K562 (cell line): ENCODE results near the gene COL1A1. TPM values are rescaled to one million over a fixed set of nuclear protein-coding genes. Genes with fewer than 3 reads are reported as not detected.

Source experiments
- BMI1 ChIP-seq: fragments of 150-350 bp; IDR thresholded peaks from 2 replicates; pipeline ENCODE4 v1.6.1; 2014; ENCODE audit warnings: low read length
- CHD1 ChIP-seq: fragments of 200-600 bp; sonication (generic); IDR thresholded peaks from one replicate; pipeline ENCODE4 v1.6.1; 2012; ENCODE audit warnings: mild to moderate bottlenecking, moderate library complexity, low read length, inconsistent platforms
- CSDE1 ChIP-seq, 2 experiments: fragments of 450-650 bp; IDR thresholded peaks; 2 replicates each; pipeline ENCODE4 v1.6.1; 2016; ENCODE audit warnings: mild to moderate bottlenecking in 1 of 2
- FOXJ3 ChIP-seq: sonication (generic); formaldehyde crosslinking; IDR thresholded peaks from 2 replicates; pipeline ENCODE4 v1.4.0; 2020; ENCODE audit warnings: mild to moderate bottlenecking, missing genetic modification reagents
- KDM5B ChIP-seq: fragments of 200-600 bp; sonication (generic); IDR thresholded peaks from 2 replicates; pipeline ENCODE4 v1.6.1; 2012; ENCODE audit warnings: low read depth, mild to moderate bottlenecking, moderate library complexity, low read length, control low read depth, inconsistent platforms; ENCODE audit not compliant: insufficient replicate concordance
- PRMT5 ChIP-seq: sonication (generic); formaldehyde crosslinking; IDR thresholded peaks from 2 replicates; pipeline ENCODE4 v1.5.0; 2020; ENCODE audit warnings: missing genetic modification reagents
- SNRNP70 ChIP-seq: fragments of 200-400 bp; formaldehyde crosslinking; optimal IDR thresholded peaks from 2 replicates; pipeline ENCODE3; 2017; ENCODE audit warnings: low read depth, low read length
- SRF ChIP-seq, 2 experiments: fragments of 250-450, 450-650 bp in 1 of 2; sonication (Bioruptor Pico) in 1 of 2; sonication (generic) in 1 of 2; formaldehyde crosslinking; IDR thresholded peaks; 2 replicates each; pipeline versions ENCODE4 v1.5.0 to v1.5.1; 2020 to 2022; ENCODE audit warnings: mild to moderate bottlenecking in 1 of 2, missing genetic modification reagents in 1 of 2
- TRIM24 ChIP-seq, 2 experiments: fragments of 450-650 bp; IDR thresholded peaks; 2 replicates each; pipeline ENCODE4 v1.6.1; 2016
- ZNF140 ChIP-seq: fragments of 250-450 bp; sonication (Bioruptor Pico); IDR thresholded peaks from 2 replicates; pipeline ENCODE4 v1.8.0; 2021; ENCODE audit warnings: moderate library complexity, mild to moderate bottlenecking, inconsistent platforms
- ZNF699 ChIP-seq: fragments of 250-450 bp; sonication (Bioruptor Pico); IDR thresholded peaks from 2 replicates; pipeline ENCODE4 v1.8.0; 2021; ENCODE audit warnings: mild to moderate bottlenecking, moderate library complexity; ENCODE audit not compliant: insufficient replicate concordance
- ZSCAN32 ChIP-seq: fragments of 450-650 bp; formaldehyde crosslinking; IDR thresholded peaks from 2 replicates; pipeline ENCODE4 v1.4.0; 2020; ENCODE audit warnings: mild to moderate bottlenecking, moderate library complexity
- polyA plus RNA-seq, 8 experiments: library from polyadenylated mRNA; depleted of rRNA in 4 of 8; stranded (reverse) in 5 of 8; unstranded in 3 of 8; fragments of >200 nt; fragmentation: Nextera tagmentation in 2 of 8; fragmentation: Illumina TruSeq in 1 of 8; extraction: Ambion mirVana in 2 of 8; extraction: Trizol in 1 of 8; gene quantifications; 2 replicates each; pipeline versions ENCODE4 v1.2.1 to v1.2.3, GENCODE V29; 2011 to 2014; ENCODE audit warnings: inconsistent platforms in 1 of 8, missing spikeins in 1 of 8
- total RNA-seq, 7 experiments: library from RNA; depleted of rRNA in 6 of 7; stranded (reverse); fragments of >200 nt in 6 of 7; fragmentation: Illumina TruSeq in 2 of 7; extraction: Trizol in 2 of 7; gene quantifications; 2 replicates each; pipeline versions ENCODE4 v1.2.1 to v1.2.3, GENCODE V29; 2011 to 2021; ENCODE audit warnings: low replicate concordance in 1 of 7
- TF ChIP-seq, protein P1 (sequence below), 2 experiments: fragments of 450-650 bp; conservative IDR thresholded peaks; 2 replicates each; pipeline ENCODE4 v1.6.1; 2017; ENCODE audit warnings: mild to moderate bottlenecking in 2 of 2, moderate library complexity in 2 of 2
- TF ChIP-seq, protein P2 (sequence below): fragments of 450-650 bp; formaldehyde crosslinking; IDR thresholded peaks from 2 replicates; pipeline ENCODE4 v1.4.0; 2020; ENCODE audit warnings: mild to moderate bottlenecking
- TF ChIP-seq, protein P3 (sequence below): fragments of 200-600 bp; sonication (generic); IDR thresholded peaks from one replicate; pipeline ENCODE4 v1.6.1; 2012; ENCODE audit warnings: mild to moderate bottlenecking, low read depth, low read length, inconsistent platforms

The COL1A1 gene
- total and polyA plus RNA-seq, 9 of the 15 experiments (the other 6 are each of a cell fraction or from before 2014, with no cell fraction given): 0.04 to 3.4 (median 0.18) TPM

DNA sequence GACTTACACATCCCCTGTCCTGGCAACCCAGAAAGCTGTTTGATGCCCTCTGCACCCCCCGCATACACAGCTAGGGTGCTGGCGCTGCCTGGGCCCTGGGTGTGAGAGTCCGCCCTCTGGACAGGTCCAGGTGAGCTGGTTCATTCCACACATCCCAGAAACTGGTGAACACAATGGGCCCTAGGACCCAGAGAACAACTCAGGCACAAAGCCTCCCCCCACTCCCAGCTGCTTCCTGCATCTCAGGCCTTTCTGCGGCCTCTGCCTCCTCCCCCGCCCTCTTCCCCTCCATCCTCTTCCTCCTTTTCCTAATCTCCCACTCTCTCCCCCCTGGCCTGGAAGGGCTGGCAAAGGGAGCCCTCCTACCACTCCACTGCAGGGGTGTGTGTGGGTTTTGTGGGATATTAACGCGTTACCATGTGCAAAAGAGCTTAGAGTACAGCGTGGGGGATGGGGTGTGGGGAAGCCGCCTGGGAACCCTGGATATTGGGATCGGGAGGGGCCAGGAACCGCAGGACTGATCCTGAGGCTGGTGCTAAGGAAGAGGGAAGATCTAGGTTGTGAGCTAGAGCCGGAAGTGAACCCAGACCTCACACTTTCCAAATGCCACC, 49.4 kb downstream of the COL1A1 start (continued):
- TF ChIP-seq, protein P1, sequence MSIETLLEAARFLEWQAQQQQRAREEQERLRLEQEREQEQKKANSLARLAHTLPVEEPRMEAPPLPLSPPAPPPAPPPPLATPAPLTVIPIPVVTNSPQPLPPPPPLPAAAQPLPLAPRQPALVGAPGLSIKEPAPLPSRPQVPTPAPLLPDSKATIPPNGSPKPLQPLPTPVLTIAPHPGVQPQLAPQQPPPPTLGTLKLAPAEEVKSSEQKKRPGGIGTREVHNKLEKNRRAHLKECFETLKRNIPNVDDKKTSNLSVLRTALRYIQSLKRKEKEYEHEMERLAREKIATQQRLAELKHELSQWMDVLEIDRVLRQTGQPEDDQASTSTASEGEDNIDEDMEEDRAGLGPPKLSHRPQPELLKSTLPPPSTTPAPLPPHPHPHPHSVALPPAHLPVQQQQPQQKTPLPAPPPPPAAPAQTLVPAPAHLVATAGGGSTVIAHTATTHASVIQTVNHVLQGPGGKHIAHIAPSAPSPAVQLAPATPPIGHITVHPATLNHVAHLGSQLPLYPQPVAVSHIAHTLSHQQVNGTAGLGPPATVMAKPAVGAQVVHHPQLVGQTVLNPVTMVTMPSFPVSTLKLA (conservative IDR thresholded peaks at IDR 0.05): peak; percentile 72
- TF ChIP-seq, protein P2, sequence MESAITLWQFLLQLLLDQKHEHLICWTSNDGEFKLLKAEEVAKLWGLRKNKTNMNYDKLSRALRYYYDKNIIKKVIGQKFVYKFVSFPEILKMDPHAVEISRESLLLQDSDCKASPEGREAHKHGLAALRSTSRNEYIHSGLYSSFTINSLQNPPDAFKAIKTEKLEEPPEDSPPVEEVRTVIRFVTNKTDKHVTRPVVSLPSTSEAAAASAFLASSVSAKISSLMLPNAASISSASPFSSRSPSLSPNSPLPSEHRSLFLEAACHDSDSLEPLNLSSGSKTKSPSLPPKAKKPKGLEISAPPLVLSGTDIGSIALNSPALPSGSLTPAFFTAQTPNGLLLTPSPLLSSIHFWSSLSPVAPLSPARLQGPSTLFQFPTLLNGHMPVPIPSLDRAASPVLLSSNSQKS (CRISPR knock-in tag): no peak
- peak in 1 of 2 experiments; percentile 38; a peak in 1 of 4 replicates for TF ChIP-seq SRF (CRISPR knock-in tag; IDR thresholded peaks at IDR 0.05)
- no peak for TF ChIP-seq ZSCAN32 (CRISPR knock-in tag)
- no peak for TF ChIP-seq KDM5B
- no peak for TF ChIP-seq PRMT5 (CRISPR knock-in tag)
- no peak for TF ChIP-seq ZNF140 (CRISPR knock-in tag)
- no peak for TF ChIP-seq ZNF699
- peak in 1 of 2 experiments; percentile 54; a peak in 3 of 4 replicates for TF ChIP-seq TRIM24 (IDR thresholded peaks at IDR 0.05)
- TF ChIP-seq BMI1: no peak
- no peak; a peak in 1 of 4 replicates for TF ChIP-seq CSDE1 (IDR thresholded peaks at IDR 0.05)
- TF ChIP-seq, protein P3, sequence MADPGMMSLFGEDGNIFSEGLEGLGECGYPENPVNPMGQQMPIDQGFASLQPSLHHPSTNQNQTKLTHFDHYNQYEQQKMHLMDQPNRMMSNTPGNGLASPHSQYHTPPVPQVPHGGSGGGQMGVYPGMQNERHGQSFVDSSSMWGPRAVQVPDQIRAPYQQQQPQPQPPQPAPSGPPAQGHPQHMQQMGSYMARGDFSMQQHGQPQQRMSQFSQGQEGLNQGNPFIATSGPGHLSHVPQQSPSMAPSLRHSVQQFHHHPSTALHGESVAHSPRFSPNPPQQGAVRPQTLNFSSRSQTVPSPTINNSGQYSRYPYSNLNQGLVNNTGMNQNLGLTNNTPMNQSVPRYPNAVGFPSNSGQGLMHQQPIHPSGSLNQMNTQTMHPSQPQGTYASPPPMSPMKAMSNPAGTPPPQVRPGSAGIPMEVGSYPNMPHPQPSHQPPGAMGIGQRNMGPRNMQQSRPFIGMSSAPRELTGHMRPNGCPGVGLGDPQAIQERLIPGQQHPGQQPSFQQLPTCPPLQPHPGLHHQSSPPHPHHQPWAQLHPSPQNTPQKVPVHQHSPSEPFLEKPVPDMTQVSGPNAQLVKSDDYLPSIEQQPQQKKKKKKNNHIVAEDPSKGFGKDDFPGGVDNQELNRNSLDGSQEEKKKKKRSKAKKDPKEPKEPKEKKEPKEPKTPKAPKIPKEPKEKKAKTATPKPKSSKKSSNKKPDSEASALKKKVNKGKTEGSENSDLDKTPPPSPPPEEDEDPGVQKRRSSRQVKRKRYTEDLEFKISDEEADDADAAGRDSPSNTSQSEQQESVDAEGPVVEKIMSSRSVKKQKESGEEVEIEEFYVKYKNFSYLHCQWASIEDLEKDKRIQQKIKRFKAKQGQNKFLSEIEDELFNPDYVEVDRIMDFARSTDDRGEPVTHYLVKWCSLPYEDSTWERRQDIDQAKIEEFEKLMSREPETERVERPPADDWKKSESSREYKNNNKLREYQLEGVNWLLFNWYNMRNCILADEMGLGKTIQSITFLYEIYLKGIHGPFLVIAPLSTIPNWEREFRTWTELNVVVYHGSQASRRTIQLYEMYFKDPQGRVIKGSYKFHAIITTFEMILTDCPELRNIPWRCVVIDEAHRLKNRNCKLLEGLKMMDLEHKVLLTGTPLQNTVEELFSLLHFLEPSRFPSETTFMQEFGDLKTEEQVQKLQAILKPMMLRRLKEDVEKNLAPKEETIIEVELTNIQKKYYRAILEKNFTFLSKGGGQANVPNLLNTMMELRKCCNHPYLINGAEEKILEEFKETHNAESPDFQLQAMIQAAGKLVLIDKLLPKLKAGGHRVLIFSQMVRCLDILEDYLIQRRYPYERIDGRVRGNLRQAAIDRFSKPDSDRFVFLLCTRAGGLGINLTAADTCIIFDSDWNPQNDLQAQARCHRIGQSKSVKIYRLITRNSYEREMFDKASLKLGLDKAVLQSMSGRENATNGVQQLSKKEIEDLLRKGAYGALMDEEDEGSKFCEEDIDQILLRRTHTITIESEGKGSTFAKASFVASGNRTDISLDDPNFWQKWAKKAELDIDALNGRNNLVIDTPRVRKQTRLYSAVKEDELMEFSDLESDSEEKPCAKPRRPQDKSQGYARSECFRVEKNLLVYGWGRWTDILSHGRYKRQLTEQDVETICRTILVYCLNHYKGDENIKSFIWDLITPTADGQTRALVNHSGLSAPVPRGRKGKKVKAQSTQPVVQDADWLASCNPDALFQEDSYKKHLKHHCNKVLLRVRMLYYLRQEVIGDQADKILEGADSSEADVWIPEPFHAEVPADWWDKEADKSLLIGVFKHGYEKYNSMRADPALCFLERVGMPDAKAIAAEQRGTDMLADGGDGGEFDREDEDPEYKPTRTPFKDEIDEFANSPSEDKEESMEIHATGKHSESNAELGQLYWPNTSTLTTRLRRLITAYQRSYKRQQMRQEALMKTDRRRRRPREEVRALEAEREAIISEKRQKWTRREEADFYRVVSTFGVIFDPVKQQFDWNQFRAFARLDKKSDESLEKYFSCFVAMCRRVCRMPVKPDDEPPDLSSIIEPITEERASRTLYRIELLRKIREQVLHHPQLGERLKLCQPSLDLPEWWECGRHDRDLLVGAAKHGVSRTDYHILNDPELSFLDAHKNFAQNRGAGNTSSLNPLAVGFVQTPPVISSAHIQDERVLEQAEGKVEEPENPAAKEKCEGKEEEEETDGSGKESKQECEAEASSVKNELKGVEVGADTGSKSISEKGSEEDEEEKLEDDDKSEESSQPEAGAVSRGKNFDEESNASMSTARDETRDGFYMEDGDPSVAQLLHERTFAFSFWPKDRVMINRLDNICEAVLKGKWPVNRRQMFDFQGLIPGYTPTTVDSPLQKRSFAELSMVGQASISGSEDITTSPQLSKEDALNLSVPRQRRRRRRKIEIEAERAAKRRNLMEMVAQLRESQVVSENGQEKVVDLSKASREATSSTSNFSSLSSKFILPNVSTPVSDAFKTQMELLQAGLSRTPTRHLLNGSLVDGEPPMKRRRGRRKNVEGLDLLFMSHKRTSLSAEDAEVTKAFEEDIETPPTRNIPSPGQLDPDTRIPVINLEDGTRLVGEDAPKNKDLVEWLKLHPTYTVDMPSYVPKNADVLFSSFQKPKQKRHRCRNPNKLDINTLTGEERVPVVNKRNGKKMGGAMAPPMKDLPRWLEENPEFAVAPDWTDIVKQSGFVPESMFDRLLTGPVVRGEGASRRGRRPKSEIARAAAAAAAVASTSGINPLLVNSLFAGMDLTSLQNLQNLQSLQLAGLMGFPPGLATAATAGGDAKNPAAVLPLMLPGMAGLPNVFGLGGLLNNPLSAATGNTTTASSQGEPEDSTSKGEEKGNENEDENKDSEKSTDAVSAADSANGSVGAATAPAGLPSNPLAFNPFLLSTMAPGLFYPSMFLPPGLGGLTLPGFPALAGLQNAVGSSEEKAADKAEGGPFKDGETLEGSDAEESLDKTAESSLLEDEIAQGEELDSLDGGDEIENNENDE: no peak
- TF ChIP-seq FOXJ3: no peak
- TF ChIP-seq CHD1: no peak
- TF ChIP-seq SNRNP70: no peak
